GM15510 (cell line): ENCODE measurements around the gene KLHL36.

Experiments used
- POLR2A ChIP-seq: IDR thresholded peaks from 3 replicates; pipeline ENCODE4 v1.6.1; 2011; ENCODE audit warnings: borderline replicate concordance; ENCODE audit not compliant: insufficient read length; ENCODE audit errors: extremely low read depth

Gene KLHL36

GRCh38 chr16:84647828-84648594 is at the start of gene KLHL36:
Gene KLHL36, plus strand, starts transcription at chr16:84648511. Its CDS starts 2,357 bp downstream, at chr16:84650868.
- TF ChIP-seq POLR2A, result peak; percentile 67

- TF ChIP-seq POLR2A, result peak; percentile 48
Measured at GRCh38 chr16:84599521-84600202, 48.6 kb upstream of the KLHL36 start.

- peak; percentile 30 for TF ChIP-seq POLR2A
Measured at GRCh38 chr16:84600343-84601229, 47.7 kb upstream of the KLHL36 start.

GRCh38 chr16:84603140-84603816 is 45.0 kb upstream of the KLHL36 start:
- no peak for TF ChIP-seq POLR2A

GRCh38 chr16:84603940-84604339 is 44.4 kb upstream of the KLHL36 start:
- TF ChIP-seq POLR2A, result no peak

- no peak for TF ChIP-seq POLR2A
Measured at GRCh38 chr16:84604477-84605013, 43.8 kb upstream of the KLHL36 start.

- no peak for TF ChIP-seq POLR2A
Measured at GRCh38 chr16:84605339-84605848, 42.9 kb upstream of the KLHL36 start.

GRCh38 chr16:84606081-84606875 is 42.0 kb upstream of the KLHL36 start:
- TF ChIP-seq POLR2A, result no peak

GRCh38 chr16:84607061-84607460 is 41.2 kb upstream of the KLHL36 start:
- no peak for TF ChIP-seq POLR2A

- peak; percentile 31 for TF ChIP-seq POLR2A
Measured at GRCh38 chr16:84607694-84608093, 40.6 kb upstream of the KLHL36 start.

- TF ChIP-seq POLR2A, result no peak
Measured at GRCh38 chr16:84608282-84608681, 40.0 kb upstream of the KLHL36 start.

GRCh38 chr16:84609563-84610177 is 38.6 kb upstream of the KLHL36 start:
- no peak for TF ChIP-seq POLR2A

GRCh38 chr16:84610376-84610775 is 37.9 kb upstream of the KLHL36 start:
- no peak for TF ChIP-seq POLR2A
